ENCODE results near the gene BBS9. TPM values are rescaled to one million over a fixed set of nuclear protein-coding genes. Genes with fewer than 3 reads are reported as not detected.

Gene BBS9
- polyA plus RNA-seq, 1 donor = 16.3 TPM

- no peak for DNase-seq
Measured at GRCh38 chr7:33554046-33554445, 424.7 kb downstream of the BBS9 start.

GRCh38 chr7:33554576-33554975, 425.2 kb downstream of the BBS9 start:
- no peak for DNase-seq

DNA sequence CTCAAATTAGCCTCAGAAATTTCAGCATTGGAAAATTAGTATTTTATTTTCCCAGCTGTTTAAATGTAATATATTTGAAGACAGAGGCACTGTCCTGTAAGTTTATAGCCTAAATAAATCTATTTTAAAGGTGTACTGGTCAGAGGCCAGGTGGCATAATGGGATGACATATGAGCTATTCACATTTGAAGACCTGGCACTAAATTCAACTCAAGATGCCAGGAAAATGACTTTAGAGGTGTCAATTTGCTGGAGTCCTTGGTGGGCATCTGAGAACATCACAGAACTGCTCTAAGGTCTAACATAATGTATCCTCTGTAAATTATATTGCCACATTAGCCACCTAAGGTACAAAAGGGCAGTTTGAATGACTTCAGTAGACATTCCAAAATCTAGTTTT, 427.1 kb downstream of the BBS9 start:
- no peak for DNase-seq

DNA sequence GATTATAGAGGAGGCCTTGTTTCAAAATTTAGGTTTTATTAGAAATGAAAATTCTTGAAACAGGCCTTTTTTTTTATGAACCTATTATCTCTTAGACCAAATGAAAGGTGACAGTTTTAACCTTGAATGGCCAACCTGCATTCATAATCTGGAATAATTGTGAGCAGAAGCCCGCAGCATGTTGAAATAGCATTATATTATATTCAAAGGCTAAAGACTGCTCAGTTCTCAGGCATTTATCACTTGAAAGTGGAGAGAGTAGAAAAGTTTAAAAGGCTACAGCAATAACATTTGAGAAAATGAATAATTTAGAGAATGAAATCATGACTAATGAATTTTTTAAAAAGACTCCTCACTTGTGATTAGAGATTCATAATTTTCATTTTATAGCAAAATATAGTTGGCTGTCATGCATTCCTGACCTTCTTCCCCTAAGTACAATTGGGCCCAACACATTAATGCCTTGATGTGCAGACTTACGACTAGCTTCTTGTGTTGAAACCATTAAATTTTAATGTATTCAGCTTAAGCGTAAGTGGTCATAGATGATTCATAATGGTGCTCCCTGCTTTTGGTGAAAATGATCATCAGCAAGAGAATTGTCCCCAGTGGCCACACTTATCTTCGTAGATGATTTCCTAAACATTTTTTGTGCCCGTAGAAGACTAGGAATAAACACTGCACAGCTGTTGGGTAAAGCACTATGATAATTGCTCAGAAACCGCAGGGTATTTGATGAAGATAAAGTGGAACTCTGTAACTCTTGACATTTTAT, 429.4 kb downstream of the BBS9 start:
- no peak for DNase-seq

GRCh38 chr7:33559324-33559710, 430.0 kb downstream of the BBS9 start:
- no peak for DNase-seq

- DNase-seq = no peak
Measured at GRCh38 chr7:33562996-33563395, 433.6 kb downstream of the BBS9 start.

GRCh38 chr7:33563651-33564050, 434.3 kb downstream of the BBS9 start:
- DNase-seq = no peak

DNA sequence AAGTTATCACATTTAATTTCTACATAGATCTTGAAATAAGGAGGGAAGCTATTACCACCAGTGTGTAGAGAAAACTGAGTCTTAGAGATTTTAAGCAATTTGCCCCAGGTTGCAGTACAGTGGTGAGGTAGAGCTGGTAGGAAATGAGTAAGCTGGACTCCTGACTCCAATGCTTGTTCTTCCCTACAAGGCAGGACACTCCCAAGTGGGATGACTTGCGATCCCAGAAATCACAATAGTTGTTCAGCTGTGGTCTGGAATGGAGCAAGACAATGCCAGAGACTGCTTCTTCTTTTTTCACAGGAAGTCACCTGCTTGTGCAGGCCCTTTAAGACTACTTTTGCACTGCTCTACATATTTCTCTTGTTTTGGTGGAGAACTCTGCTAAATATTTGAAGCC, 448.8 kb downstream of the BBS9 start:
- no peak for DNase-seq

DNA sequence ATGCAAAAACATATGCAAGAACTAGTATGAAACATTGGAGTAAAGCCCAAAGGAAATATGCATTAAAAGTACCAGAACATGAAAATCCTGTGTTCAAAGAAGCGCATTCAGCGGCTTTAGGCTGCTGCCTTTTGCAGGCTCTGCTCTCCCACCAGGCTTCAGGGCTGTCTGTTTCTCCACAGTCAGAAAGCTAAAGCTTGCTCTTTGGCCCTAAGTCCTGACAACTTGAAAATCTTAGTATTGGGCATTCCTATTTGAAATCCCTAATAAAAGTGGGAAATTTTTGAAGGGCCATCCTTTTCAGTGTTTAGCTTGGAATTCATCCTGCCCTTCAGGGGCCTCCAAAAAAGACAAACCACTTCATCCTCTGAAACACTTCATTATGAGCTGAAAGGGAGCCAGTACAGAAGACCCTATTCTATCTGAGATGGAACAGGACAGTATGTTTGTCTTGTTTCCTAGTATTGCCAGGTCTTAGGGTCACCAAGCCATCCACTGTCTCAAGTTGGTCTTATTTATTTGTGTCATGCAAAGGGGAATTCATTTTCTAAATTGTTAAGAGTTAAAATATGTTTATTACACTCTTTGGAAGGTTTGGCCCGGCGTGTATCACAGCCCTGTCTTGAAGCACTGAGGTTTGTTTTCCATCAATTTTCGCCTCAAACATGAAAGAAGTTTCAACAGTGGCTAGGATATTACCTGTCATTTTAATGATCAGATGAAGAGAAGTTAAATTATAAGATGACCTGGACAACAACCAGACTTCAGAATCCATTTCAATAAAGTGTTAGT, 449.7 kb downstream of the BBS9 start:
- no peak for DNase-seq

DNA sequence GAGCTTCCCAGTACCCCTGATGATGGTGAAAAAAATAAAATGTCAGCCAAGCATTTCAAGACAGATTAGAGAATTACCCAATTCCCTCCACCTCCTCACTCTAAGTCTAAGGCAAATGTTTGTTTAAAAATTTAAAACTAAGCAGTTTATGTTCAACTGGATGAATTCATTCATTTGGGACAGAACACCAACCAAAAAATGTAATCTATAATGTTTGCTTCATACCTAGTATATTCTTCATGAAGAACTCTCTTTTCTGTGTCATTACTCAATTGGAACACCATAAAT, 450.3 kb downstream of the BBS9 start:
- DNase-seq = no peak

GRCh38 chr7:33581236-33581635, 451.9 kb downstream of the BBS9 start:
- DNase-seq = no peak

- no peak for DNase-seq
Measured at GRCh38 chr7:33582104-33582503, 452.7 kb downstream of the BBS9 start.

GRCh38 chr7:33582533-33582932, 453.2 kb downstream of the BBS9 start:
- DNase-seq = no peak

- no peak for DNase-seq
Measured at GRCh38 chr7:33589911-33590310, 460.5 kb downstream of the BBS9 start.

DNA sequence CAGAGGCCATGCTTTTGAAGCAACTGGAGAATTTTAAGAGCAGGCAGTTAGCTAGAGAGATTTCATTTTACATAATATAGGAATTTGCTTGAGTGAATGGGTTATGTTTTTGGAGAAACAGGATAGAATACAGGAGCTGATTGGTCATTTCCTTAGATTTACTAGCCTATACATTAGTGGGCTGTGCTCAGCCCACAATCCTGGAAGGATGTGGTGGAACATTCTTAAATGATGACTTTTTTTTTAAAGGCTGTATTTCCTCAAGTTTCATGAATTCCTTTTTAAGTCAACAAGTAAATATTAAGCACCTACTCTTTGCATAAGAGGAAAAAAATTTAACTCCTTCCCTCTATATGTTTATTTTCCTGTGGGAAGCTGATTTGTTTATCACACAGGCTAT, 461.6 kb downstream of the BBS9 start:
- no peak for DNase-seq

DNA sequence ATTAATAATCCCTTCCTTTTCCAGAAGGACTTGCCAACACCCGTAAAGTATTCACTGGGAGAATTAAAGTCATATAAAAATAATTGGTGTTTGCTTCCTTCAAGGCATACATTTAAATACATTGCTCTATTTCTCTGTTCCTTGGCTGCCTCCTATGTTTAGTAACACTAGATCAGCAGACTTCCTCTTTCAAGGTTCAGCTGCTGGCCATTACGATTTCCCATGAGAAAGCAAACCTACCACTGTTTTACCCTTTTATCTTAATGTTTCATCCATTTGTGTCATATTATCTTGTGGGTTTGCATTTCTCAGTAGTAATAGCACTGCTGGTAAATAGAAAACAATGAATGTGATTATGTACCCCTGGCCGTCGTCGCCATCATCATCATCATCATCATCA, 462.1 kb downstream of the BBS9 start:
- DNase-seq = no peak

- no peak for DNase-seq
Measured at GRCh38 chr7:33592718-33593117, 463.4 kb downstream of the BBS9 start.

- no peak for DNase-seq
Measured at GRCh38 chr7:33593611-33594010, 464.2 kb downstream of the BBS9 start.

- no peak for DNase-seq
Measured at GRCh38 chr7:33596686-33597085, 467.3 kb downstream of the BBS9 start.

GRCh38 chr7:33597181-33597580, 467.8 kb downstream of the BBS9 start:
- no peak for DNase-seq

DNA sequence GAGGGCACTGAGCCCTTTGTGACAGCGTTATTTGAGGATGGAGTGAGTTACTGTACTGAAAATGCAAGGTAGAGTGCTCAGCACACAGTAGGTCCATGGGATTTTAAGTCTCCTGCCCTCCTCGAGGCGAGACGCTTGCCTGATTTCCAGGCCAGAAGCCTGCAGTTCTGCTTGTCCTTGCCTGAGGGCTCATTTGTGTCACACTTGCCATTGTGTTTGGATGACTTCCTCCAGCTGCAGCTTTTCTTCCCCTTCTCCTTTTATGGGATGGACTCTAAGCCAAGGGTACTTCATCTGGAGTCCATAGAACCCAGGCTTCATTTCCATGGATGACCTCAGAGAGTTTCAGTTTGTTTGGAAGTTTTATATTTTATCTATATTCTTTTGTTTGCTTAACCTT, 471.7 kb downstream of the BBS9 start:
- DNase-seq = no peak

DNA sequence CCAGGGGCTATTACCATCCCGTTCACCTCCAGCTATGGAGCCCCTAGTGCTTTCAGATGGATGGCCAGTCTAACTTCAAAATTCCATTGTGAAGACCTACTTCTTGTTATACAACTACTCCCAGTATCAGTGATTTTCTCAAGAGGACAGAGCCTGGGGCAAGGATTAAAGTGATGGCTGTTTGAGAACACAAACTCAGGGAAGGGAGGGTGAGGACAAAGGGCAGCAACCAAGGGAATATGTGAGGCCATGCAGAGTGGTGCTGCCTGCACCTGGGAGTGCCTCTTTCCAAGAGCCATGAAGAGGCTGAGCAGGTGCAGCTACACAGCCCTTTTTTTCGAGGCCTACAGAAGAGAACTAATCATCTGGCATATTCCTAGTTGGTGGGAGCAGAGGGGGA, 472.5 kb downstream of the BBS9 start:
- no peak for DNase-seq

DNA sequence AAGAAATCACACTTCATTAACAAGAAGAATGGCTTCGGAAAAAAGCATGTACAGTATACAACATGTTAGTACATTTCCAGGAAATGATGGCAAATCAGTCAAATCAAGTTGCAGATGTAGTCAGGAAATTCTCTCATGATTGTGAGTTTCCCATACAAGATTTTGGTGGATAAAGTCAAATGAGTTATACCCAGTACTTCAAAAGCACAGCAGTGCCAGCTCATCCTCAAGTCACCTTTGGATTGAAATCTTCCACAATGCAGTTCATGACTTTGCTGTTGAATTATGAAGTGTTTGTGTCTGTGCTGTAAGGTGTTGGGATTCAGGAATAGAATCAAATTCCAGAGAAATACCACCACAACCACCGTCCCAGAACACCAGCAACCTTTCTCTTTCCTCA, 474.7 kb downstream of the BBS9 start:
- no peak for DNase-seq

DNA sequence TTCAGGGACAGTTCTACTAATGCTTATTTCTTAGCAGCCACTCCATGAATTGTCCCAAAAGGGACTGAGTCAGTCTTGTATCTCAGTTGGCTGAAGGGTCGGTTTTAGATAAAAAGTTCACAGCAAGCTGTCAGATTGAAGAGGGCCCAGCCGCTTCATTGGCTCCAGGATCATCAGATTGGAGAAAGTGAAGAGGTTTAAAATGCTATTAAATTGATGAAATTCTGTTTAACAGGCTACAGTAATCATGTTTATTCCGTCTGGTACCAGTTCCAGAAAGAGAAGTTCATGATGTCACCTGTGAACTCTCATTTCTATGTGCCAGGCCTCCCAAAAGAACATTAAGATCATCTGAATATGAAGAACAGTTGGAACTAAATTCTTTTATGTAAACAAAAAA, 481.6 kb downstream of the BBS9 start:
- no peak for DNase-seq
